GM21576 (cell line): ENCODE results near the gene KRTAP1-1.
"Not testable (repeated sequence)": the region's sequence is repeated elsewhere in the genome, so short reads cannot be mapped to it uniquely, and the experiment has no call there.

Experiments used
- ATAC-seq: cut with Tn5 transposase; IDR thresholded peaks from one replicate; pipeline ENCODE4 v1.9.1; 2021; ENCODE audit warnings: mild to moderate bottlenecking, moderate library complexity; ENCODE audit not compliant: unreplicated experiment

Gene KRTAP1-1

GRCh38 chr17:41040783-41041571, at the start of gene KRTAP1-1:
KRTAP1-1 (minus strand) TSS chr17:41041450; CDS start chr17:41041397, 53 bp downstream.
- not testable (repeated sequence) for ATAC-seq

- not testable (repeated sequence) for ATAC-seq
Observed at GRCh38 chr17:41088760-41089352, 47.6 kb upstream of the KRTAP1-1 start.

GRCh38 chr17:41084100-41084856, 43.0 kb upstream of the KRTAP1-1 start, which contains the start of gene KRTAP4-7:
KRTAP4-7 (plus strand) TSS chr17:41084150; CDS start chr17:41084207, 57 bp downstream.
- ATAC-seq, result not testable (repeated sequence)

- ATAC-seq, result not testable (repeated sequence)
Observed at GRCh38 chr17:41083427-41083826, 42.2 kb upstream of the KRTAP1-1 start.

GRCh38 chr17:41082626-41083025, 41.4 kb upstream of the KRTAP1-1 start:
- ATAC-seq, result no peak

GRCh38 chr17:41076788-41077187, 35.5 kb upstream of the KRTAP1-1 start:
- ATAC-seq, result no peak

GRCh38 chr17:41073676-41074075, 32.4 kb upstream of the KRTAP1-1 start:
- ATAC-seq, result no peak

GRCh38 chr17:41071606-41072360, 30.5 kb upstream of the KRTAP1-1 start:
- ATAC-seq, result no peak

GRCh38 chr17:41069031-41069430, 27.8 kb upstream of the KRTAP1-1 start:
- ATAC-seq, result no peak

- no peak for ATAC-seq
Observed at GRCh38 chr17:41067281-41067680, 26.0 kb upstream of the KRTAP1-1 start.

- ATAC-seq, result no peak
Observed at GRCh38 chr17:41065829-41066624, 24.8 kb upstream of the KRTAP1-1 start, which contains the start of gene KRTAP2-4. KRTAP2-4 (minus strand) TSS chr17:41065879; CDS start chr17:41065845, 34 bp downstream.

- ATAC-seq, result not testable (repeated sequence)
Observed at GRCh38 chr17:41065016-41065689, 23.9 kb upstream of the KRTAP1-1 start.

GRCh38 chr17:41064301-41064700, 23.1 kb upstream of the KRTAP1-1 start:
- ATAC-seq, result no peak

- ATAC-seq, result no peak
Observed at GRCh38 chr17:41063449-41063848, 22.2 kb upstream of the KRTAP1-1 start.

GRCh38 chr17:41061964-41062363, 20.7 kb upstream of the KRTAP1-1 start:
- no peak for ATAC-seq

- no peak for ATAC-seq
Observed at GRCh38 chr17:41060052-41060604, 18.9 kb upstream of the KRTAP1-1 start, which contains the start of gene KRTAP2-3. KRTAP2-3 (minus strand) TSS chr17:41060114; CDS start chr17:41060050, 64 bp downstream.

GRCh38 chr17:41059276-41060051, 18.2 kb upstream of the KRTAP1-1 start:
- ATAC-seq, result not testable (repeated sequence)

- ATAC-seq, result no peak
Observed at GRCh38 chr17:41058741-41059140, 17.5 kb upstream of the KRTAP1-1 start.
